ENCODE data around the gene AFAP1. TPM values are rescaled to one million over a fixed set of nuclear protein-coding genes. Genes with fewer than 3 reads are reported as not detected.

AFAP1 gene
- polyA plus RNA-seq, 3 donors = not detected

DNA sequence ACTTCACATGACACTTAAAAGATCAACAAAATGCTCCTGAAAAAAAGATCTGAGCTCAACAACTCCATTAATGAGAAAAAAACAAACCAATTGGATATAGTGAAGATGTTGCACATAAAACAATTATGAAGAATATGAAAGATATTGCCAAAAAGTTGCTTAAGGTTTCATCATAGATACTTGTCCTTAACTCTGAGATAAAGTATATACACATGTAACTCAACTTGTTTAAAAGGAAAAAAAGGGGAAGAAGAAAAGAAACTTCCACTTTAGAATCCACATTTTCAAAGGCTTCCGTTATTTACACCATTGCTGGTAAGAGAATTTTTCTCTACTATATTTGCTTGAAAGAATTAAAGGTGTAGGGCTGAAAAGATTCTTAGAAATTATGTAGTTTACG, 2.7 kb downstream of the AFAP1 start:
- no peak overlapping the region for H3K27ac ChIP-seq (ENCODE audit: low read depth in 1 of 2, low read length in 2 of 2)
- peak overlapping the region in 1 of 2 donors; percentile 85 for H3K4me3 Mint-ChIP-seq
- 88% methylated on average over 1 of the region's 2 CpGs for WGBS (ENCODE audit: insufficient coverage)
- TF ChIP-seq, protein P1, sequence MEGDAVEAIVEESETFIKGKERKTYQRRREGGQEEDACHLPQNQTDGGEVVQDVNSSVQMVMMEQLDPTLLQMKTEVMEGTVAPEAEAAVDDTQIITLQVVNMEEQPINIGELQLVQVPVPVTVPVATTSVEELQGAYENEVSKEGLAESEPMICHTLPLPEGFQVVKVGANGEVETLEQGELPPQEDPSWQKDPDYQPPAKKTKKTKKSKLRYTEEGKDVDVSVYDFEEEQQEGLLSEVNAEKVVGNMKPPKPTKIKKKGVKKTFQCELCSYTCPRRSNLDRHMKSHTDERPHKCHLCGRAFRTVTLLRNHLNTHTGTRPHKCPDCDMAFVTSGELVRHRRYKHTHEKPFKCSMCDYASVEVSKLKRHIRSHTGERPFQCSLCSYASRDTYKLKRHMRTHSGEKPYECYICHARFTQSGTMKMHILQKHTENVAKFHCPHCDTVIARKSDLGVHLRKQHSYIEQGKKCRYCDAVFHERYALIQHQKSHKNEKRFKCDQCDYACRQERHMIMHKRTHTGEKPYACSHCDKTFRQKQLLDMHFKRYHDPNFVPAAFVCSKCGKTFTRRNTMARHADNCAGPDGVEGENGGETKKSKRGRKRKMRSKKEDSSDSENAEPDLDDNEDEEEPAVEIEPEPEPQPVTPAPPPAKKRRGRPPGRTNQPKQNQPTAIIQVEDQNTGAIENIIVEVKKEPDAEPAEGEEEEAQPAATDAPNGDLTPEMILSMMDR (IDR thresholded peaks at IDR 0.05) = no peak
- H3K9ac ChIP-seq (ENCODE audit: insufficient read depth, low read length, poor library complexity, severe bottlenecking) = no peak overlapping the region
- H3K36me3 Mint-ChIP-seq = no peaks in the 10 kb centered on the region
- H3K79me2 ChIP-seq (ENCODE audit: insufficient read depth, low read length) = no peaks in the 10 kb centered on the region
- H3K9me3 ChIP-seq (replicated peaks in 1 of 2; ENCODE audit: control insufficient read depth in 1 of 2, insufficient read depth in 1 of 2, low read length in 2 of 2) = peaks cover 4 to 12% of the 10 kb centered on the region in 2 donors
- peak in 1 of 3 donors; percentile 38 for DNase-seq
- H3K4me3 ChIP-seq (replicated peaks in 1 of 3; ENCODE audit: low read depth in 2 of 3, low read length in 3 of 3) = no peak overlapping the region
- H3K27me3 ChIP-seq (ENCODE audit: control insufficient read depth in 2 of 2, insufficient read depth in 2 of 2, low read length in 2 of 2) = peaks cover 29 to 36% of the 10 kb centered on the region in 2 donors
- H3K4me2 ChIP-seq (replicated peaks; ENCODE audit: extremely low read depth, low read length, poor library complexity, severe bottlenecking) = no peak overlapping the region
- no peaks in the 10 kb centered on the region for H4K20me1 ChIP-seq (ENCODE audit: insufficient read depth, low read length)
- intact Hi-C loops (cut with micrococcal nuclease) = no loop called here
- peaks cover 45 to 72% (median 49%) of the 10 kb centered on the region in 3 donors for H3K27me3 Mint-ChIP-seq (ENCODE audit: low read depth in 3 of 3)
- H3K4me1 Mint-ChIP-seq = peaks cover 30% of the 10 kb centered on the region
- peak overlapping the region in 2 of 7 donors; percentile 83 to 85 for H3K27ac Mint-ChIP-seq
- H3K36me3 ChIP-seq (replicated peaks in 1 of 2; ENCODE audit: control insufficient read depth in 1 of 2, insufficient read depth in 2 of 2, low read length in 2 of 2) = no peaks in the 10 kb centered on the region
- peaks cover 8 to 34% of the 10 kb centered on the region in 2 donors for H3K4me1 ChIP-seq (ENCODE audit: control insufficient read depth in 1 of 2, insufficient read depth in 2 of 2, low read length in 2 of 2)
- H2AFZ ChIP-seq (ENCODE audit: insufficient read depth, low read depth, low read length, poor library complexity, severe bottlenecking) = no peak overlapping the region
- peaks cover 0 to 21% (median 20%) of the 10 kb centered on the region in 7 donors for H3K9me3 Mint-ChIP-seq

DNA sequence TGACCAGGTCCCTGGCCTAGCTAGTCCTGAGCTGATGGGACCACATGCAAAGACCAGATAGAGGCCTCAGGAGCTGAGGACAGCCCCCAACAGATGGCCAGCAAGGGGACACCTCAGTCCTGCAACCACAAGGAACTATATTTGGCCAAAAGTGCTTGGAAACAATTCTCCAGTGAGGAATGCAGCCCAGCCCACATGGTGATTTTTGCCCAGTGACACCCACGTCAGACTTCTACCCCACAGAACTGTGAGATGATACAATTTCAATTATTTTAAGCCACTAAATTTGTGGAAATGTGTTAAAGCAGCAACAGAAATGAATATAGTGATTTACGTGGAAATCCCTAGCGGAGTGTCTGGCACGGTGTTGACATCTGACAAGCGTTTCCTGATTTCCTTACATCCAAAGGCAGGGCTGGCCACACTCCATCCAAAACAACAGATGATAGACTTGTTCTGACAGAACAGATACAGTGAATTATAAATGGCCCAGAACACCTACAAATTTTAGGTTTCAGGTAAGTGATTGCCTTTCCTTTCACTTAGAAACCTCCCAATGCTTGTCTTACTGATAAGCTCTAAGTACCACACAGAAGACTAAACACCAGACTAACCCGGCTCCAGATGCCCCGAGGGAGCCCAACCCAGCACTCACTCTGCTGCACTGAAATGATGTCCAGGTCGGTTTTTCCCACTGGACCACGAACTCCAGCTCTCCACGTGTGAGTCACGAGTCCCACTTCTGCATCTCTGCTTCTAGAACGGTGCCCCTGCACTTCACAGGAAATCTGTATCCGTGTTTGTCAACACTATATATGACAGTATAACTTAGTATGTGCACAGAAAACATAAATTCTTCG, 5.8 kb downstream of the AFAP1 start:
- Mint-ChIP-seq H3K4me3 (no peak overlapping the region), H3K36me3 (no peaks in the 10 kb centered on the region), H3K27me3 (ENCODE audit: low read depth in 3 of 3) (peaks cover 39 to 58% (median 44%) of the 10 kb centered on the region in 3 donors), H3K9me3 (peaks cover 0 to 16% (median 12%) of the 10 kb centered on the region in 7 donors), H3K27ac (peak overlapping the region in 1 of 7 donors; percentile 64), H3K4me1 (peaks cover 31% of the 10 kb centered on the region)
- Histone ChIP-seq H3K79me2 (ENCODE audit: insufficient read depth, low read length) (no peaks in the 10 kb centered on the region), H3K27ac (ENCODE audit: low read depth in 1 of 2, low read length in 2 of 2) (no peak overlapping the region), H3K9me3 (replicated peaks in 1 of 2; ENCODE audit: control insufficient read depth in 1 of 2, insufficient read depth in 1 of 2, low read length in 2 of 2) (peaks cover 4% of the 10 kb centered on the region in 2 donors), H3K27me3 (ENCODE audit: control insufficient read depth in 2 of 2, insufficient read depth in 2 of 2, low read length in 2 of 2) (peaks cover 15 to 23% of the 10 kb centered on the region in 2 donors), H2AFZ (ENCODE audit: insufficient read depth, low read depth, low read length, poor library complexity, severe bottlenecking) (no peak overlapping the region), H3K36me3 (replicated peaks in 1 of 2; ENCODE audit: control insufficient read depth in 1 of 2, insufficient read depth in 2 of 2, low read length in 2 of 2) (no peaks in the 10 kb centered on the region), H4K20me1 (ENCODE audit: insufficient read depth, low read length) (no peaks in the 10 kb centered on the region), H3K4me2 (replicated peaks; ENCODE audit: extremely low read depth, low read length, poor library complexity, severe bottlenecking) (no peak overlapping the region), H3K9ac (ENCODE audit: insufficient read depth, low read length, poor library complexity, severe bottlenecking) (no peak overlapping the region), H3K4me1 (ENCODE audit: control insufficient read depth in 1 of 2, insufficient read depth in 2 of 2, low read length in 2 of 2) (peaks cover 1 to 27% of the 10 kb centered on the region in 2 donors), H3K4me3 (replicated peaks in 1 of 3; ENCODE audit: low read depth in 2 of 3, low read length in 3 of 3) (no peak overlapping the region)
- intact Hi-C loops (cut with micrococcal nuclease) = no loop called here
- 71% methylated on average over 6 of the region's 14 CpGs for WGBS (ENCODE audit: insufficient coverage)
- DNase-seq = no peak
- TF ChIP-seq, protein P1 (IDR thresholded peaks at IDR 0.05) = no peak
